RWPE2 (cell line): ENCODE results near the gene FUOM.
A peak's percentile ranks its signal among the peaks of the same experiment; 100 is the strongest.

ENCODE experiments used
- ATAC-seq: fragments of 200-7000 bp; cut with Tn5 transposase; 3 replicates; pipeline ENCODE4 v1.9.1; 2021; ENCODE audit warnings: low read depth
- DNase-seq: peaks from one replicate; pipeline ENCODE4 v3.0.0-alpha.2; 2020; ENCODE audit warnings: low spot score
- H3K27ac ChIP-seq: fragments of 450-650 bp; 2 replicates; pipeline ENCODE4 v1.5.1; 2017; ENCODE audit warnings: mild to moderate bottlenecking; ENCODE audit not compliant: poor library complexity, severe bottlenecking
- H3K27me3 ChIP-seq: fragments of 250-450 bp; sonication (Bioruptor Pico); 2 replicates; pipeline ENCODE4 v1.5.1; 2021; ENCODE audit warnings: mild to moderate bottlenecking, moderate library complexity; ENCODE audit not compliant: insufficient read depth, poor library complexity, severe bottlenecking
- H3K36me3 ChIP-seq: fragments of 250-450 bp; sonication (Bioruptor Pico); 2 replicates; pipeline ENCODE4 v1.5.1; 2020; ENCODE audit warnings: low read depth, mild to moderate bottlenecking, moderate library complexity
- H3K4me1 ChIP-seq: fragments of 250-450 bp; sonication (Bioruptor Pico); 2 replicates; pipeline ENCODE4 v1.5.1; 2021; ENCODE audit warnings: mild to moderate bottlenecking, moderate library complexity; ENCODE audit not compliant: insufficient read depth, poor library complexity, severe bottlenecking
- H3K4me3 ChIP-seq: fragments of 250-450 bp; sonication (Bioruptor Pico); 2 replicates; pipeline ENCODE4 v1.5.1; 2021; ENCODE audit warnings: mild to moderate bottlenecking, moderate library complexity; ENCODE audit not compliant: severe bottlenecking
- H3K9me3 ChIP-seq: fragments of 250-450 bp; sonication (Bioruptor Pico); 2 replicates; pipeline ENCODE4 v1.5.1; 2021; ENCODE audit warnings: mild to moderate bottlenecking, moderate library complexity; ENCODE audit not compliant: severe bottlenecking
- TF ChIP-seq, protein P1 (sequence below): fragments of 450-650 bp; IDR thresholded peaks from one replicate; pipeline ENCODE4 v1.5.1; 2017; ENCODE audit warnings: mild to moderate bottlenecking, moderate library complexity; ENCODE audit not compliant: poor library complexity, severe bottlenecking

Gene FUOM

DNA sequence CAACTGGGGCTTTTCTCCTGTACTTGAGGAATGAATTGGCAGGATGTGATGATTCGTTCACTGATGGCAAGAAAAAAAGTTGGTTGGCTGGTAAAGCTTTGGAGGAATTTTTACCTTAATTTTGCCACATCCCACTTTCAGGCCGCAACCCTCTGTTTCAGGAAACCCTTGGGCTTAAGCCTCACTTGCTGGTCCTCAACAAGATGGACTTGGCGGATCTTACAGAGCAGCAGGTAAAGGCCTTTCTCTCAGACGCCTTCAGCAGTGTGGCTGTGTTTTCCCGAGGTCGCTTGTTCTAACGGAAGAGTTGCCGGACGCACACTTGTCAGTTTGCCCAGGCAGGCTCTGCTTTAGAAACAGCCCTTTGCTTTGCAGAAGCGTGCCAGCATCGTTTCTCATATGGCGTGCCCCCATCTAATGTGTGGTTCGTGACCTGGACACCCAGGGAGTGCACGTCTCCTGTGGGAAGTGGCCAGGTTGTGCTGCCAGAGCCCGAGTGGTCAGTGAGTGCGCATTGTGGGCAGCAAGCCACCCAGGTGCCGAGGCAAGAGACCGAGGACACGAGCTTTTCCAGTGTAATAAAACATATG is 38.3 kb upstream of the FUOM start:
- peaks cover 48% of the 10 kb centered on the region for H3K36me3 ChIP-seq
- no peak overlapping the region for H3K27ac ChIP-seq
- ATAC-seq (no peak), DNase-seq (peak; percentile 27)
- H3K9me3 ChIP-seq: no peaks in the 10 kb centered on the region
- TF ChIP-seq, protein P1, sequence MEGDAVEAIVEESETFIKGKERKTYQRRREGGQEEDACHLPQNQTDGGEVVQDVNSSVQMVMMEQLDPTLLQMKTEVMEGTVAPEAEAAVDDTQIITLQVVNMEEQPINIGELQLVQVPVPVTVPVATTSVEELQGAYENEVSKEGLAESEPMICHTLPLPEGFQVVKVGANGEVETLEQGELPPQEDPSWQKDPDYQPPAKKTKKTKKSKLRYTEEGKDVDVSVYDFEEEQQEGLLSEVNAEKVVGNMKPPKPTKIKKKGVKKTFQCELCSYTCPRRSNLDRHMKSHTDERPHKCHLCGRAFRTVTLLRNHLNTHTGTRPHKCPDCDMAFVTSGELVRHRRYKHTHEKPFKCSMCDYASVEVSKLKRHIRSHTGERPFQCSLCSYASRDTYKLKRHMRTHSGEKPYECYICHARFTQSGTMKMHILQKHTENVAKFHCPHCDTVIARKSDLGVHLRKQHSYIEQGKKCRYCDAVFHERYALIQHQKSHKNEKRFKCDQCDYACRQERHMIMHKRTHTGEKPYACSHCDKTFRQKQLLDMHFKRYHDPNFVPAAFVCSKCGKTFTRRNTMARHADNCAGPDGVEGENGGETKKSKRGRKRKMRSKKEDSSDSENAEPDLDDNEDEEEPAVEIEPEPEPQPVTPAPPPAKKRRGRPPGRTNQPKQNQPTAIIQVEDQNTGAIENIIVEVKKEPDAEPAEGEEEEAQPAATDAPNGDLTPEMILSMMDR: no peak
- no peaks in the 10 kb centered on the region for H3K4me1 ChIP-seq
- H3K27me3 ChIP-seq: no peaks in the 10 kb centered on the region
- H3K4me3 ChIP-seq: no peak overlapping the region

DNA sequence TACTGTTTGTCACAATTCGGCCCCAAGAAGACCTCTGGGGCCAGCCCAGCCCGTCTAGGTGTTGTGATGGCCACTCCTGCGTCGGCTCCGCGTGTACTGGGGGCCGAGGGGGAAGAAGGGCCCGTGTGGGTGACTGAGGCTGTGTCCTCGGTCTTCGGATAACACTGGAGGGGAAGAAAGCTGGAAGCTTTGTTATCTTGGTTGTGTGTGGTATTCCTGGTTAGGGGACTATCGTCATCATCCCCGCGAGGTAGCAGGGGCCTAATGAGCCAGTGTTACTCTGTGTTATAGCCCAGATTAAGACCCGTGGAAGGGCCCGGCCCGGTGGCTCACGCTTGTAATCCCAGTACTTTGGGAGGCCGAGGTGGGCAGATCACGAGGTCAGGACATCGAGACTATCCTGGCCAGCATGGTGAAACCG is 37.0 kb upstream of the FUOM start:
- peaks cover 5% of the 10 kb centered on the region for H3K4me1 ChIP-seq
- TF ChIP-seq, protein P1: no peak
- DNase-seq: peak; percentile 23
- no peaks in the 10 kb centered on the region for H3K27me3 ChIP-seq
- H3K36me3 ChIP-seq: peaks cover 42% of the 10 kb centered on the region
- no peak for ATAC-seq
- peak overlapping the region; percentile 75 for H3K4me3 ChIP-seq
- no peaks in the 10 kb centered on the region for H3K9me3 ChIP-seq
- H3K27ac ChIP-seq: peak overlapping the region; percentile 56

GRCh38 chr10:133394064-133394663 is 36.3 kb upstream of the FUOM start, which contains the start of gene MTG1:
MTG1 (plus strand) TSS chr10:133394157; CDS start chr10:133394221, 64 bp downstream.
- peak within 1 kb of the TSS; percentile 75 for H3K4me3 ChIP-seq
- peak; percentile 98 for ATAC-seq
- TF ChIP-seq, protein P1: no peak
- H3K4me1 ChIP-seq: peaks cover 5% of the 10 kb centered on the region
- peaks cover 35% of the 10 kb centered on the region for H3K36me3 ChIP-seq
- H3K27ac ChIP-seq: peak within 1 kb of the TSS; percentile 56
- H3K27me3 ChIP-seq: no peaks in the 10 kb centered on the region
- no peaks in the 10 kb centered on the region for H3K9me3 ChIP-seq
- peak; percentile 89 for DNase-seq

DNA sequence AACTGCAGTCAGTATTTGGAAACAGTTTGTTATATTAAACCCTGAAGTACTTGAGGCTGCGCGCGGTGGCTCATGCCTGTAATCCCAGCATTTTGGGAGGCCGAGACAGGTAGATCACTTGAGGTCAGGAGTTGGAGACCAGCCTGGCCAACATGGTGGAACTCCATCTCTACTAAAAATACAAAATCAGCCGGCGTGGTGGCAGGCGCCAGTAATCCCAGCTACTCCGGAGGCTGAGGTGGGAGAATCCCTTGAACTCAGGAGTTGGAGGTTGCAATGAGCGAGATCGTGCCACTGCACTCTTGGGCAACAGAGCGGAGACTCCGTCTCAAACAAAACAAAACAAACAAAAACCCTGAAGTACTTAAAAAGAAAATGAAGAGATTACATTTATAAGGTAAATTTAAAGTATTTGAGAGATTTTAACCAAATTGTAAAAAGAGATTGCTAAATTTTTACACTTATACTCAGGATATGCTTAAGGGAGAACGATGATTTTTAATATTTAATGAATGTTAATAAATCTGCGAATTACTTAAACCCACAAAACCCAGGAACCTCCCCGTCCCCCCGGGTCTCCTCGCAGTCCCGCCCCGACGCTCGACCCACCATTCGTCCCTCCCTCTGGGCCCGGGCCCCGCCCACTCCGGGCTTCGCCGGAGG is 35.7 kb upstream of the FUOM start:
- H3K4me3 ChIP-seq: peak overlapping the region; percentile 75
- H3K9me3 ChIP-seq: no peaks in the 10 kb centered on the region
- TF ChIP-seq, protein P1: no peak
- ATAC-seq (no peak), DNase-seq (peak; percentile 8)
- H3K27me3 ChIP-seq: no peaks in the 10 kb centered on the region
- peaks cover 29% of the 10 kb centered on the region for H3K36me3 ChIP-seq
- H3K27ac ChIP-seq: peak overlapping the region; percentile 56
- H3K4me1 ChIP-seq: peaks cover 5% of the 10 kb centered on the region
